ENCODE results near the gene SLC8A1.

DNA sequence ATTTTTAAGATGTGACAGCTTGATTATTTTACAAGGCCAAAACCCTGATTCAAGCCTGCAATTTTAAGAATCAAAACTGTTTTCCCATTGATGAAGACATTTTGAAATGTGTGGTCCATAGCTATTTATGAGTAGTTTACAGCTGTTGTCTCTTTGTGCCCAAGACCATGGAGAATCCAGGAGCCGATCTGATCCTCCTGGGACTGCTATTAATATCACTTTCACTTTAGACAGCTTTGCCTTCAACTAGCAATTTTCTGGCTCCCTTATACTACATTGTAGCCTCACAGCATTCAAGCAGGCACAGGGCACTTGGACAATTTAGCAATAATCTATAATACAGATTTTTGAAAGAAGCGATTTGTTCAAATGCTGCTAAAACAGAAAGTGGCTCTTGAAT, 172.9 kb downstream of the SLC8A1 start:
- TF ChIP-seq EZH2 (IDR thresholded peaks at IDR 0.05) (no peak), FOXP2 (optimal IDR thresholded peaks at IDR 0.05; ENCODE audit: control extremely low read depth, extremely low read length, insufficient read depth) (no peak), POLR2AphosphoS5 (IDR thresholded peaks at IDR 0.05; ENCODE audit: borderline replicate concordance, low read depth, low read length) (no peak)
